G401.6 (cell line): Measurements from ENCODE around the gene BCL11A.
"Not testable (repeated sequence)": the region's sequence is repeated elsewhere in the genome, so short reads cannot be mapped to it uniquely, and the experiment has no call there.

Experiments used
- FAIRE-seq: peaks from 2 replicates; lab custom pipeline; 2012; peaks lifted over from hg19 to GRCh38; lab: Jason Lieb, UNC

Gene BCL11A

GRCh38 chr2:60429681-60430080 is 123.8 kb downstream of the BCL11A start:
- FAIRE-seq, result no peak

GRCh38 chr2:60426880-60427279 is 126.6 kb downstream of the BCL11A start:
- no peak for FAIRE-seq

- no peak for FAIRE-seq
Observed at GRCh38 chr2:60426341-60426740, 127.1 kb downstream of the BCL11A start.

- no peak for FAIRE-seq
Observed at GRCh38 chr2:60424233-60424632, 129.2 kb downstream of the BCL11A start.

- FAIRE-seq, result no peak
Observed at GRCh38 chr2:60423505-60423904, 129.9 kb downstream of the BCL11A start.

- FAIRE-seq, result no peak
Observed at GRCh38 chr2:60422826-60423483, 130.5 kb downstream of the BCL11A start.

- FAIRE-seq, result not testable (repeated sequence)
Observed at GRCh38 chr2:60417210-60417609, 136.2 kb downstream of the BCL11A start.

GRCh38 chr2:60416221-60417008 is 137.0 kb downstream of the BCL11A start:
- no peak for FAIRE-seq

GRCh38 chr2:60415814-60416213 is 137.6 kb downstream of the BCL11A start:
- FAIRE-seq, result no peak

- FAIRE-seq, result no peak
Observed at GRCh38 chr2:60414495-60415138, 138.8 kb downstream of the BCL11A start.

GRCh38 chr2:60413814-60414168 is 139.7 kb downstream of the BCL11A start:
- no peak for FAIRE-seq

GRCh38 chr2:60413069-60413813 is 140.2 kb downstream of the BCL11A start:
- FAIRE-seq, result no peak

- FAIRE-seq, result no peak
Observed at GRCh38 chr2:60412620-60413019, 140.8 kb downstream of the BCL11A start.

- no peak for FAIRE-seq
Observed at GRCh38 chr2:60412027-60412426, 141.4 kb downstream of the BCL11A start.

GRCh38 chr2:60411295-60411694 is 142.2 kb downstream of the BCL11A start:
- FAIRE-seq, result no peak

- no peak for FAIRE-seq
Observed at GRCh38 chr2:60410456-60411146, 142.9 kb downstream of the BCL11A start.

- no peak for FAIRE-seq
Observed at GRCh38 chr2:60409531-60409871, 144.0 kb downstream of the BCL11A start.

- no peak for FAIRE-seq
Observed at GRCh38 chr2:60408811-60409530, 144.5 kb downstream of the BCL11A start.

- FAIRE-seq, result no peak
Observed at GRCh38 chr2:60408207-60408606, 145.2 kb downstream of the BCL11A start.

GRCh38 chr2:60407398-60407797 is 146.1 kb downstream of the BCL11A start:
- no peak for FAIRE-seq

- no peak for FAIRE-seq
Observed at GRCh38 chr2:60406192-60406591, 147.3 kb downstream of the BCL11A start.
